ENCODE measurements around the gene AHNAK.
"Not testable (repeated sequence)": the region's sequence is repeated elsewhere in the genome, so short reads cannot be mapped to it uniquely, and the experiment has no call there.

Gene AHNAK

GRCh38 chr11:62456630-62457029, 90.0 kb downstream of the AHNAK start:
- DNase-seq, result no peak

- no peak for DNase-seq
Measured at GRCh38 chr11:62452839-62453468, 93.7 kb downstream of the AHNAK start.

GRCh38 chr11:62452261-62452660, 94.3 kb downstream of the AHNAK start:
- DNase-seq, result no peak

- DNase-seq, result no peak
Measured at GRCh38 chr11:62451241-62451621, 95.4 kb downstream of the AHNAK start.

- DNase-seq, result no peak
Measured at GRCh38 chr11:62450543-62451240, 95.9 kb downstream of the AHNAK start.

GRCh38 chr11:62449912-62450311, 96.7 kb downstream of the AHNAK start:
- DNase-seq, result not testable (repeated sequence)

- no peak for DNase-seq
Measured at GRCh38 chr11:62449451-62449851, 97.2 kb downstream of the AHNAK start.

- no peak for DNase-seq
Measured at GRCh38 chr11:62446091-62446490, 100.5 kb downstream of the AHNAK start.

GRCh38 chr11:62445314-62445740, 101.3 kb downstream of the AHNAK start:
- DNase-seq, result no peak

GRCh38 chr11:62444835-62445234, 101.8 kb downstream of the AHNAK start:
- DNase-seq, result no peak

GRCh38 chr11:62444236-62444833, 102.3 kb downstream of the AHNAK start:
- DNase-seq, result no peak

GRCh38 chr11:62443390-62444235, 103.0 kb downstream of the AHNAK start:
- DNase-seq, result no peak

GRCh38 chr11:62439785-62440602, 106.6 kb downstream of the AHNAK start:
- DNase-seq, result no peak

- no peak for DNase-seq
Measured at GRCh38 chr11:62438641-62439040, 108.0 kb downstream of the AHNAK start.

- no peak for DNase-seq
Measured at GRCh38 chr11:62437616-62438015, 109.0 kb downstream of the AHNAK start.

- DNase-seq, result no peak
Measured at GRCh38 chr11:62435846-62436660, 110.6 kb downstream of the AHNAK start.

- DNase-seq, result no peak
Measured at GRCh38 chr11:62433904-62434276, 112.7 kb downstream of the AHNAK start.

- no peak for DNase-seq
Measured at GRCh38 chr11:62433141-62433903, 113.3 kb downstream of the AHNAK start.

- DNase-seq, result no peak
Measured at GRCh38 chr11:62432695-62433094, 113.9 kb downstream of the AHNAK start.

- no peak for DNase-seq
Measured at GRCh38 chr11:62431171-62431901, 115.3 kb downstream of the AHNAK start.

All from central memory CD4-positive, alpha-beta T cell (primary cell).